Gastrocnemius medialis (tissue), 4 donors: Measurements from ENCODE around the gene SLC24A3. TPM values are rescaled to one million over a fixed set of nuclear protein-coding genes. Genes with fewer than 3 reads are reported as not detected.

Source experiments
- ATAC-seq, 2 donors: fragments of 150-250 bp; one replicate each; pipeline ENCODE4 v1.9.1; 2016
- DNase-seq, 2 donors: peaks; one replicate each; pipeline ENCODE4 v3.0.0-alpha.2; 2019
- H3K27ac ChIP-seq, 4 donors: fragments of 200-600 bp; sonication (generic); 1 replicate in 1 of 4; 2 replicates in 3 of 4; pipeline ENCODE4 v1.5.1; 2016 to 2018; ENCODE audit warnings: mild to moderate bottlenecking in 2 of 4, moderate library complexity in 1 of 4
- H3K27me3 ChIP-seq, 3 donors: fragments of 200-600 bp; sonication (generic) in 2 of 3; 1 replicate in 1 of 3; 2 replicates in 2 of 3; pipeline versions ENCODE4 v1.5.1 to v1.6.0; 2016 to 2019; ENCODE audit warnings: mild to moderate bottlenecking in 1 of 3, moderate library complexity in 1 of 3
- H3K36me3 ChIP-seq, 2 donors: fragments of 200-600 bp; sonication (generic) in 1 of 2; one replicate each; pipeline ENCODE4 v1.5.1; 2017 to 2018
- H3K4me1 ChIP-seq, 2 donors: fragments of 200-600 bp; sonication (generic) in 1 of 2; one replicate each; pipeline ENCODE4 v1.5.1; 2016 to 2017; ENCODE audit warnings: mild to moderate bottlenecking in 2 of 2
- H3K4me3 ChIP-seq, 4 donors: fragments of 200-600 bp; sonication (generic) in 3 of 4; 1 replicate in 1 of 4; 2 replicates in 3 of 4; pipeline ENCODE4 v1.5.1; 2016 to 2019; ENCODE audit warnings: mild to moderate bottlenecking in 2 of 4
- H3K9me3 ChIP-seq, 3 donors: fragments of 200-600 bp; sonication (generic) in 2 of 3; 1 replicate in 1 of 3; 2 replicates in 2 of 3; pipeline ENCODE4 v1.5.1; 2016 to 2019
- POLR2A ChIP-seq, 2 donors: fragments of 450-650 bp; IDR thresholded peaks; one replicate each; pipeline ENCODE4 v1.6.1; 2017; ENCODE audit warnings: antibody characterized with exemption in 2 of 2, mild to moderate bottlenecking in 2 of 2, moderate library complexity in 2 of 2
- in situ Hi-C, 4 donors: fragments of 200-750 bp; cut with MboI; loops; one replicate each; pipeline versions ENCODE4 v1.15.0 to v1.8.0; 2017; ENCODE audit warnings: low sequenced_read_pairs in 4 of 4
- intact Hi-C: fragments of 100-400 bp; cut with DNase I; formaldehyde crosslinking; loops from one replicate; pipeline ENCODE4 v1.15.1; 2023; ENCODE audit warnings: low total_unique reads
- total RNA-seq, 4 donors: library from RNA; depleted of rRNA; stranded (reverse); fragments of >200 nt; gene quantifications; one replicate each; pipeline versions ENCODE4 v1.1.0 to v1.2.3, GENCODE V29; 2016
- TF ChIP-seq, protein P1 (sequence below), 5 experiments: fragments of 450-650 bp in 3 of 5; fragments of 200-600 bp in 2 of 5; sonication (generic) in 2 of 5; IDR thresholded peaks in 4 of 5; conservative IDR thresholded peaks in 1 of 5; 1 replicate in 4 of 5; 2 replicates in 1 of 5; pipeline ENCODE4 v1.5.1; 2016 to 2019; ENCODE audit warnings: antibody characterized with exemption in 5 of 5, mild to moderate bottlenecking in 3 of 5, moderate library complexity in 3 of 5

The SLC24A3 gene
- total RNA-seq, 4 donors from 2014 or later: 3.3 to 7.8 (median 6.7) TPM

DNA sequence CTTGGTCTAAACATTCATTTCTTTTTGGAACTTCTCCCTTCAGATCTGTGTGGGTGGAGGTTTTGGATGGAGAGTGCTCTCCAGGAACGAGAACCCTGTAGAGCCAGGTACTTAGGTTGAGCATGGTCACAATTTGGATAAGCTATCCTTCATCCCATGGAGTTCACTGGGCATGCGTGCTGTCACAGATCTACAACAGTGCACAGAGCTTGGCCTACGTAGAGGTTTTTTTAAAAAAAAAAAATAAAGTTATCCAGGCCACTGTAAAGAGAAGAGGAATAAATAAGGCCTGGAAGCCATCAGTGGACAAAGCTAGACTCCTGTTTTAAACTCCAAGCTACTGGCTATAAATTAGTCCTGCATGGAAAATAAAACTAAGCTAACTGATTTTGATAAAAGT, 165.6 kb downstream of the SLC24A3 start:
- ATAC-seq: no peak
- no peak overlapping the region for H3K27ac ChIP-seq
- no peaks in the 10 kb centered on the region for H3K36me3 ChIP-seq
- DNase-seq: no peak
- H3K4me1 ChIP-seq: peaks cover 8 to 14% of the 10 kb centered on the region in 2 donors
- H3K27me3 ChIP-seq: no peaks in the 10 kb centered on the region
- in situ Hi-C loops (no loop called here), intact Hi-C loops (loop anchor here (10.0 kb wide), 1 partner anchor 173 kb away; no protein-coding TSS in a partner anchor)
- TF ChIP-seq, protein P1, sequence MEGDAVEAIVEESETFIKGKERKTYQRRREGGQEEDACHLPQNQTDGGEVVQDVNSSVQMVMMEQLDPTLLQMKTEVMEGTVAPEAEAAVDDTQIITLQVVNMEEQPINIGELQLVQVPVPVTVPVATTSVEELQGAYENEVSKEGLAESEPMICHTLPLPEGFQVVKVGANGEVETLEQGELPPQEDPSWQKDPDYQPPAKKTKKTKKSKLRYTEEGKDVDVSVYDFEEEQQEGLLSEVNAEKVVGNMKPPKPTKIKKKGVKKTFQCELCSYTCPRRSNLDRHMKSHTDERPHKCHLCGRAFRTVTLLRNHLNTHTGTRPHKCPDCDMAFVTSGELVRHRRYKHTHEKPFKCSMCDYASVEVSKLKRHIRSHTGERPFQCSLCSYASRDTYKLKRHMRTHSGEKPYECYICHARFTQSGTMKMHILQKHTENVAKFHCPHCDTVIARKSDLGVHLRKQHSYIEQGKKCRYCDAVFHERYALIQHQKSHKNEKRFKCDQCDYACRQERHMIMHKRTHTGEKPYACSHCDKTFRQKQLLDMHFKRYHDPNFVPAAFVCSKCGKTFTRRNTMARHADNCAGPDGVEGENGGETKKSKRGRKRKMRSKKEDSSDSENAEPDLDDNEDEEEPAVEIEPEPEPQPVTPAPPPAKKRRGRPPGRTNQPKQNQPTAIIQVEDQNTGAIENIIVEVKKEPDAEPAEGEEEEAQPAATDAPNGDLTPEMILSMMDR (IDR thresholded peaks at IDR 0.05 in 4 of 5, conservative IDR thresholded peaks at IDR 0.05 in 1 of 5): no peak
- TF ChIP-seq POLR2A (IDR thresholded peaks at IDR 0.05): no peak
- no peak overlapping the region for H3K4me3 ChIP-seq
- no peaks in the 10 kb centered on the region for H3K9me3 ChIP-seq

DNA sequence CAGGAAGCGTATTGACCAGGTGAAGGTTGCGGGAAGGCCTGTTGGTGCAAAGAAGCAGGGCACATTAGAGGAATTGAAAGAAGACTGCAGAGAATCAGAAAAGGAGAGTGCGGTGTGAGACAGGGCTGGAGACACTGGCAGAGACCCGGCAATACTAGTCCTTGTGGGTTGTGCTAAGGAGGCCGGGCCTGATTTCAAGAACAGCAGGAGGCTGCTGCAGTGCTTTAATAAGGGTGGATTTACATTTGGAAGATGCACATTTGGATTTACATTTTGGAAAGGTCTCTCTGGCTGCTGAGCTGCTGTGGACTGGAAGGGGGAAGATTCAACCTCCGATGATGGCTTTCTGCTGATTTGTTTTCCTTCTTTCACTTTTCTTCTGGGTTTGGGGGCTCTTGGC, 167.8 kb downstream of the SLC24A3 start:
- Histone ChIP-seq H3K4me3 (no peak overlapping the region), H3K4me1 (peaks cover 8 to 14% of the 10 kb centered on the region in 2 donors), H3K36me3 (no peaks in the 10 kb centered on the region), H3K27ac (no peak overlapping the region), H3K27me3 (no peaks in the 10 kb centered on the region), H3K9me3 (no peaks in the 10 kb centered on the region)
- no peak for ATAC-seq
- DNase-seq: no peak
- in situ Hi-C loops: no loop called here
- TF ChIP-seq, protein P1 (IDR thresholded peaks at IDR 0.05 in 4 of 5, conservative IDR thresholded peaks at IDR 0.05 in 1 of 5): no peak
- no peak for TF ChIP-seq POLR2A (IDR thresholded peaks at IDR 0.05)
- intact Hi-C loops: no loop called here

DNA sequence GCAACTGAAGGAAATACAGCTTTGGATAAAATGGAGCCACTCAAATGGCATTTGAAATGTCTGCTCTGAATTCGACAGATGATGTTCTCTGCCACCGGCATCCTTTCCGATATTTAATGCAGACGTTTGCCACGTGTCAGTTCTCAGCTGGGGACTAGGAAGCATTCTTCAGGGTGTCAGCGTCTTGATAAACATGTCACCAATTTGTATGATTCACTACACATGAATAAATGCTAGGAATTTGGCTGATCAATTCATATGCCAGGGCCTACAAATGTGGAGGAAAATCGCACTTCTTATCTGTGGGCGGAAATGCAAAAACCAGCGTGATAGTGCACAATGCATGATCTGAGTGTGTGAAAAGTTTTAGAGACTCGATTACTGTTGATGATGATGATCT, 169.5 kb downstream of the SLC24A3 start:
- intact Hi-C loops: no loop called here
- Histone ChIP-seq H3K36me3 (no peaks in the 10 kb centered on the region), H3K9me3 (no peaks in the 10 kb centered on the region), H3K4me3 (no peak overlapping the region), H3K27me3 (no peaks in the 10 kb centered on the region), H3K4me1 (peaks cover 0 to under 1% of the 10 kb centered on the region in 2 donors), H3K27ac (no peak overlapping the region)
- ATAC-seq: no peak
- no peak for DNase-seq
- TF ChIP-seq, protein P1 (IDR thresholded peaks at IDR 0.05 in 4 of 5, conservative IDR thresholded peaks at IDR 0.05 in 1 of 5): no peak
- TF ChIP-seq POLR2A (IDR thresholded peaks at IDR 0.05): no peak
- in situ Hi-C loops: no loop called here

DNA sequence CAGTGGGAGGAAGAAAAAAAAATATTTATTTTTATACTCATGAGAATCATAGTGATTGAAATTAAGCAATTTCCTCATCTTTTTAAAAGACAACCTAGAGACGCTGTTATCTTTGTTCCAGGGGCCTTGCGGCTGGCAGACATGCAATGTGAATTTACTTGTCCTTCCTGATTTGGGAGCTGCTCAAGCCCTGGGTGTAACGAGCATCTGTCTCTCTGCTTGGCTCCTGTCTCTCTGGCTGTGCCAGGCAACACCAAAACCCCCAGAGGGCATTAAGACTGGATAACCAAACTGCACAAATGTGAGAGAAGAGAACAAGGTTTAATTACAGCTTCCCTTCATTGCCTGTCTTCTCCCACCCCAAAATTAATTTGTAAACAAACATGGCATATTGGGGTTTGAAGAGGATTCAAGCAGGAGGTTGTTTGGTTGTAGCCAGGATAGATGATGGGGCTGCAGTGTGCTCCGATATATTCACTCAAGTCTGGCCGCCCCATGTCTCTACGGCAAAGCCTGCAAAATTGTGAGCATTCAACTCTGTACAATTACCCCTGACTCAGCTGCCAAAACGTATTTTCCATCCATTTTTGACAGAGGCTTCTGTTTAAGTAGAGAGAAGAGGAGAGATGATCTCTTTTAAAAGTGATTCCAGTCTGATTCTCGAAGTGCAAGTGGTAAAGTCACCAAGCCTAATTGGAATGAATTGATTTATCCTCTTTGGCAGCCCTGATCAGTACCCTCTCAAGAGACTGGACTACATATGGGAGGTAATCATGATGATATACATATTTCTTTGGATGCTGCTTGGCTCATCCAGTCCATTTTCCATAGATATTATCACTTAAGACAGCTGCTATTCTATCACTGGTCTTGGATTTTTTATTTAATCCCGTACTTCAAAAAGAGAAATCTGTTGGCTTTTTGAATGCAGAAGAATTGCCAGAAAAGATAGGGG, 170.2 kb downstream of the SLC24A3 start:
- no peak for ATAC-seq
- no peaks in the 10 kb centered on the region for H3K36me3 ChIP-seq
- H3K4me3 ChIP-seq: no peak overlapping the region
- no peaks in the 10 kb centered on the region for H3K4me1 ChIP-seq
- intact Hi-C loops: no loop called here
- H3K9me3 ChIP-seq: no peaks in the 10 kb centered on the region
- DNase-seq: no peak
- H3K27me3 ChIP-seq: no peaks in the 10 kb centered on the region
- TF ChIP-seq POLR2A (IDR thresholded peaks at IDR 0.05): no peak
- TF ChIP-seq, protein P1 (IDR thresholded peaks at IDR 0.05 in 4 of 5, conservative IDR thresholded peaks at IDR 0.05 in 1 of 5): no peak
- no peak overlapping the region for H3K27ac ChIP-seq
- in situ Hi-C loops: no loop called here
